K562 (cell line): ENCODE data around the gene ESR2. TPM values are rescaled to one million over a fixed set of nuclear protein-coding genes. Genes with fewer than 3 reads are reported as not detected.

ENCODE experiments used
- ATAC-seq: fragments of 200-7000 bp; cut with Tn5 transposase; 3 replicates; pipeline ENCODE4 v1.9.1; 2020; ENCODE audit warnings: moderate library complexity
- BruUV-seq: library from RNA; stranded (reverse); fragments of 400-500 nt; replicated peaks from 2 replicates; lab custom pipeline; 2021; lab: Mats Ljungman, UMichigan
- CTCF ChIA-PET: fragments of 300-600 bp; formaldehyde crosslinking; extraction: SDS; loops from one replicate; lab custom pipeline; 2021; ENCODE audit warnings: low intra/inter-chr PET ratio; lab: Yijun Ruan, JAX
- POLR2A ChIA-PET: fragments of 300-600, 350-650 bp; sonication (Branson Sonifier 250); formaldehyde crosslinking; extraction: SDS; loops from one replicate; lab custom pipeline; 2021; ENCODE audit warnings: antibody characterized with exemption, inconsistent platforms; lab: Yijun Ruan, JAX
- DNase-seq, 4 experiments: peaks; one replicate each; pipeline versions ENCODE4 v3.0.0 to v3.0.0-alpha.2; 2011 to 2018; ENCODE audit warnings: low spot score in 3 of 4, mixed read lengths in 3 of 4; ENCODE audit errors: extremely low read depth in 1 of 4
- FAIRE-seq: peaks from 2 replicates; lab custom pipeline; 2011; peaks lifted over from hg19 to GRCh38; lab: Jason Lieb, UNC
- H2AFZ ChIP-seq: 2 replicates; pipeline ENCODE4 v1.6.0; 2011; ENCODE audit warnings: low read depth, low read length, control low read depth, inconsistent platforms
- H3K27ac ChIP-seq: fragments of 200-600 bp; 3 replicates; pipeline ENCODE4 v1.8.0; 2011; ENCODE audit warnings: low read depth, mild to moderate bottlenecking, control low read depth, inconsistent platforms, low read length, moderate library complexity, mixed read lengths; ENCODE audit errors: extremely low read depth
- H3K27me3 ChIP-seq, 2 experiments: fragments of 300-600 bp in 1 of 2; 2 replicates in 1 of 2; 3 replicates in 1 of 2; pipeline versions ENCODE4 v1.6.0 to v1.8.0; 2011; ENCODE audit warnings: inconsistent platforms in 2 of 2, low read length in 2 of 2, mild to moderate bottlenecking in 1 of 2, mixed read lengths in 1 of 2, moderate library complexity in 1 of 2; ENCODE audit not compliant: control insufficient read depth in 2 of 2, insufficient read depth in 2 of 2
- H3K36me3 ChIP-seq: fragments of 300-600 bp; 3 replicates; pipeline ENCODE4 v1.8.0; 2011; ENCODE audit warnings: mild to moderate bottlenecking, low read length, inconsistent platforms; ENCODE audit not compliant: control insufficient read depth, insufficient read depth
- H3K4me1 ChIP-seq, 2 experiments: fragments of 200-600 bp in 1 of 2; replicated peaks in 1 of 2; 2 replicates in 1 of 2; 3 replicates in 1 of 2; pipeline versions ENCODE4 v1.5.1 to v1.8.0; 2011; ENCODE audit warnings: inconsistent platforms in 2 of 2, low read length in 2 of 2, mild to moderate bottlenecking in 1 of 2, mixed read lengths in 1 of 2, moderate library complexity in 1 of 2; ENCODE audit not compliant: control insufficient read depth in 2 of 2, insufficient read depth in 2 of 2
- H3K4me2 ChIP-seq: 2 replicates; pipeline ENCODE4 v1.6.1; 2011; ENCODE audit warnings: low read length, control low read depth, inconsistent platforms, mixed read lengths; ENCODE audit not compliant: insufficient read depth
- H3K4me3 ChIP-seq: fragments of 200-600 bp; sonication (generic), shearing (Covaris generic); 2 replicates; pipeline ENCODE4 v1.5.1; 2016; ENCODE audit warnings: control low read depth, inconsistent platforms
- H3K79me2 ChIP-seq: fragments of 200-600 bp; 3 replicates; pipeline ENCODE4 v1.8.0; 2011; ENCODE audit warnings: low read length, inconsistent platforms; ENCODE audit not compliant: control insufficient read depth, insufficient read depth
- H3K9ac ChIP-seq, 2 experiments: 2 replicates each; pipeline versions ENCODE4 v1.6.0 to v1.6.1; 2011; ENCODE audit warnings: low read depth in 2 of 2, low read length in 2 of 2, control low read depth in 1 of 2, inconsistent platforms in 1 of 2, mild to moderate bottlenecking in 1 of 2, mixed read lengths in 1 of 2; ENCODE audit not compliant: insufficient read depth in 1 of 2
- H3K9me1 ChIP-seq: one replicate; pipeline ENCODE4 v1.6.0; 2011; ENCODE audit warnings: inconsistent platforms, mild to moderate bottlenecking, low read length, moderate library complexity; ENCODE audit not compliant: control insufficient read depth, insufficient read depth
- H3K9me3 ChIP-seq: replicated peaks from 2 replicates; pipeline ENCODE4 v1.5.1; 2011; ENCODE audit warnings: low read depth, low read length, inconsistent platforms; ENCODE audit not compliant: control insufficient read depth, insufficient read depth
- H4K20me1 ChIP-seq: replicated peaks from 2 replicates; pipeline ENCODE4 v1.6.1; 2011; ENCODE audit warnings: low read length, inconsistent platforms, mixed read lengths; ENCODE audit not compliant: control insufficient read depth, insufficient read depth
- POLR2G ChIP-seq: fragments of 200-400 bp; formaldehyde crosslinking; IDR thresholded peaks from 2 replicates; pipeline ENCODE4 v1.6.1; 2017; ENCODE audit warnings: low read depth, mild to moderate bottlenecking, antibody characterized with exemption, low read length, moderate library complexity
- SPI1 ChIP-seq: IDR thresholded peaks from 2 replicates; pipeline ENCODE4 v1.6.1; 2011; ENCODE audit warnings: low read depth, low read length, control low read depth, borderline replicate concordance
- TAF1 ChIP-seq: IDR thresholded peaks from 2 replicates; pipeline ENCODE4 v1.6.1; 2011; ENCODE audit warnings: mild to moderate bottlenecking, low read length, moderate library complexity; ENCODE audit not compliant: insufficient read depth, control insufficient read depth, severe bottlenecking; ENCODE audit errors: extremely low read depth
- TAF9B ChIP-seq: fragments of 450-650 bp; IDR thresholded peaks from 2 replicates; pipeline ENCODE4 v1.6.1; 2018; ENCODE audit warnings: mild to moderate bottlenecking; ENCODE audit not compliant: partially characterized antibody
- TCF7 ChIP-seq: sonication (generic); IDR thresholded peaks from 2 replicates; pipeline ENCODE4 v1.6.1; 2016; ENCODE audit warnings: antibody characterized with exemption, borderline replicate concordance
- ZBTB11 ChIP-seq, 3 experiments: fragments of 200-800 bp in 1 of 3; fragments of 250-450 bp in 1 of 3; fragments of 450-650 bp in 1 of 3; sonication (Bioruptor Pico) in 1 of 3; sonication (Bioruptor generic) in 1 of 3; formaldehyde crosslinking in 1 of 3; IDR thresholded peaks; 2 replicates each; pipeline versions ENCODE4 v1.6.1 to v1.8.0; 2016 to 2022; ENCODE audit warnings: mild to moderate bottlenecking in 2 of 3, missing genetic modification characterization in 2 of 3, missing compliant biosample characterization in 1 of 3, moderate library complexity in 1 of 3
- ZNF316 ChIP-seq: fragments of 450-650 bp; IDR thresholded peaks from 2 replicates; pipeline ENCODE4 v1.6.1; 2016
- WGBS: fragments of 100-300 bp; shearing (Covaris generic); methylation state at CpG from one replicate; pipeline ENCODE4 v1.1.6; 2016; ENCODE audit warnings: low coverage, mixed read lengths; ENCODE audit not compliant: insufficient coverage; ENCODE audit errors: missing lambda C conversion rate; 5-methylcytosine and 5-hydroxymethylcytosine counted together
- in situ Hi-C: fragments of 300-500 bp; cut with MboI; formaldehyde crosslinking; loops from 4 replicates; pipeline ENCODE4 v1.15.0; 2018; ENCODE audit warnings: inconsistent platforms, mixed read lengths
- intact Hi-C: fragments of 100-400 bp; cut with micrococcal nuclease; formaldehyde crosslinking; loops from 2 replicates; pipeline ENCODE4 v1.14.2; 2022
- polyA plus RNA-seq, 8 experiments: library from polyadenylated mRNA; depleted of rRNA in 4 of 8; stranded (reverse) in 5 of 8; unstranded in 3 of 8; fragments of >200 nt; fragmentation: Nextera tagmentation in 2 of 8; fragmentation: Illumina TruSeq in 1 of 8; extraction: Ambion mirVana in 2 of 8; extraction: Trizol in 1 of 8; gene quantifications; 2 replicates each; pipeline versions ENCODE4 v1.2.1 to v1.2.3, GENCODE V29; 2011 to 2014; ENCODE audit warnings: inconsistent platforms in 1 of 8, missing spikeins in 1 of 8
- total RNA-seq, 7 experiments: library from RNA; depleted of rRNA in 6 of 7; stranded (reverse); fragments of >200 nt in 6 of 7; fragmentation: Illumina TruSeq in 2 of 7; extraction: Trizol in 2 of 7; gene quantifications; 2 replicates each; pipeline versions ENCODE4 v1.2.1 to v1.2.3, GENCODE V29; 2011 to 2021; ENCODE audit warnings: low replicate concordance in 1 of 7
- TF ChIP-seq, protein P1 (sequence below): sonication (generic); formaldehyde crosslinking; IDR thresholded peaks from 2 replicates; pipeline ENCODE4 v1.4.0; 2020; ENCODE audit warnings: mild to moderate bottlenecking, missing genetic modification reagents

The ESR2 gene
- total and polyA plus RNA-seq, 9 of the 15 experiments (the other 6 are each of a cell fraction or from before 2014, with no cell fraction given): 0.07 to 3.8 (median 2.0) TPM

DNA sequence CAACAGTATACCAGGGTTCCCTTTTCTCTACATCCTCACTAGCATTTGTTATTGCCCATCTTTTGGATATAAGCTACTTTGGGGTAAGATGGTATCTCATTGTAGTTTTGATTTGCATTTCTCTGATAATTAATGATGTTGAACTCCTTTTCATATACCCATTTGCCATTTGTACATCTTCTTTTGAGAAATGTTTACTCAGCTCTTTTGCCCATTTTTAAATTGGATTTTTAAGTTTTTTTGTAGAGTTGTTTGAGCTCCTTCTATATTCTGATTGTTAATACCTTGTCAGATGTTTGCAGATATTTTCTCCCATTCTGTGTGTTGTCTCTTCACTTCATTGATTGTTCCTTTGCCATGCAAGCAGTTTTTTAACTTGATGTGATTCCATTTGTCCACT lies 22.2 kb downstream of the ESR2 start:
- Histone ChIP-seq H2AFZ (no peak overlapping the region), H3K9ac (no peak overlapping the region), H3K36me3 (no peaks in the 10 kb centered on the region), H3K27ac (no peak overlapping the region), H3K9me1 (no peaks in the 10 kb centered on the region), H3K79me2 (no peaks in the 10 kb centered on the region), H3K27me3 (no peaks in the 10 kb centered on the region), H3K4me1 (no peaks in the 10 kb centered on the region), H4K20me1 (no peaks in the 10 kb centered on the region), H3K4me3 (no peak overlapping the region), H3K4me2 (no peak overlapping the region), H3K9me3 (no peaks in the 10 kb centered on the region; the same call in 1 of the 2 replicates)
- ATAC-seq (no peak), DNase-seq (no peak), FAIRE-seq (no peak)
- intact Hi-C loops: no loop called here
- CTCF ChIA-PET: no interaction called here
- in situ Hi-C loops: no loop called here
- BruUV-seq: no TSS peak
- TF ChIP-seq TAF1: no peak
- no peak for TF ChIP-seq SPI1
- peak; percentile 75 for TF ChIP-seq ZNF316
- POLR2A ChIA-PET: no interaction called here

GRCh38 chr14:64266239-64266638 lies 27.9 kb downstream of the ESR2 start:
- ChIA-PET POLR2A (interaction anchor here (0.7 to 2.5 kb wide), 4 partner anchors 9 to 120 kb away, joined by 3 to 8 read pairs (median 4); no protein-coding TSS in a partner anchor), CTCF (no interaction called here)
- ATAC-seq: peak; percentile 95
- Histone ChIP-seq H4K20me1 (no peaks in the 10 kb centered on the region), H3K9ac (no peak overlapping the region), H3K79me2 (no peaks in the 10 kb centered on the region), H3K9me1 (no peaks in the 10 kb centered on the region), H3K4me1 (peaks cover 0 to 3% of the 10 kb centered on the region in 2 experiments; a peak in 3 of 5 replicates), H3K4me2 (peak overlapping the region; percentile 22; the same call in 1 of the 2 replicates), H3K4me3 (no peak overlapping the region), H3K36me3 (no peaks in the 10 kb centered on the region), H3K27ac (peak overlapping the region; percentile 65; the same call in 2 of the 3 replicates), H2AFZ (peak overlapping the region; percentile 83), H3K27me3 (no peaks in the 10 kb centered on the region), H3K9me3 (no peaks in the 10 kb centered on the region; the same call in 1 of the 2 replicates)
- WGBS: 10% methylated on average over 1 of the region's 2 CpGs
- no TSS peak for BruUV-seq
- in situ Hi-C loops: no loop called here
- FAIRE-seq: no peak
- intact Hi-C loops: no loop called here
- DNase-seq: peak in 2 of 4 experiments; percentile 9 to 38
- peak in 1 of 3 experiments; percentile 15; a peak in 1 of 6 replicates for TF ChIP-seq ZBTB11 (CRISPR knock-in tag; IDR thresholded peaks at IDR 0.05)
- TF ChIP-seq, protein P1, sequence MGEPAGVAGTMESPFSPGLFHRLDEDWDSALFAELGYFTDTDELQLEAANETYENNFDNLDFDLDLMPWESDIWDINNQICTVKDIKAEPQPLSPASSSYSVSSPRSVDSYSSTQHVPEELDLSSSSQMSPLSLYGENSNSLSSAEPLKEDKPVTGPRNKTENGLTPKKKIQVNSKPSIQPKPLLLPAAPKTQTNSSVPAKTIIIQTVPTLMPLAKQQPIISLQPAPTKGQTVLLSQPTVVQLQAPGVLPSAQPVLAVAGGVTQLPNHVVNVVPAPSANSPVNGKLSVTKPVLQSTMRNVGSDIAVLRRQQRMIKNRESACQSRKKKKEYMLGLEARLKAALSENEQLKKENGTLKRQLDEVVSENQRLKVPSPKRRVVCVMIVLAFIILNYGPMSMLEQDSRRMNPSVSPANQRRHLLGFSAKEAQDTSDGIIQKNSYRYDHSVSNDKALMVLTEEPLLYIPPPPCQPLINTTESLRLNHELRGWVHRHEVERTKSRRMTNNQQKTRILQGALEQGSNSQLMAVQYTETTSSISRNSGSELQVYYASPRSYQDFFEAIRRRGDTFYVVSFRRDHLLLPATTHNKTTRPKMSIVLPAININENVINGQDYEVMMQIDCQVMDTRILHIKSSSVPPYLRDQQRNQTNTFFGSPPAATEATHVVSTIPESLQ (CRISPR knock-in tag): no peak
- TF ChIP-seq TCF7: no peak
- TF ChIP-seq TAF9B: no peak
- TF ChIP-seq POLR2G: no peak
